ENCODE results near the gene LRSAM1.

Gene LRSAM1

GRCh38 chr9:127536499-127536898 lies 85.2 kb downstream of the LRSAM1 start:
- DNase-seq (ENCODE audit: low read depth), result no peak
- TF ChIP-seq CTCF (IDR thresholded peaks at IDR 0.05; ENCODE audit: control insufficient read depth, insufficient read depth, low read depth, low read length, missing control alignments), result no peak
- H3K4me3 ChIP-seq (ENCODE audit: control insufficient read depth, low read depth, low read length), result no peak overlapping the region

- TF ChIP-seq CTCF (IDR thresholded peaks at IDR 0.05; ENCODE audit: control insufficient read depth, insufficient read depth, low read depth, low read length, missing control alignments), result no peak
- H3K4me3 ChIP-seq (ENCODE audit: control insufficient read depth, low read depth, low read length), result no peak overlapping the region
- DNase-seq (ENCODE audit: low read depth), result no peak
Observed at GRCh38 chr9:127537014-127537413, 85.7 kb downstream of the LRSAM1 start.

GRCh38 chr9:127537792-127538191 lies 86.5 kb downstream of the LRSAM1 start:
- peak; percentile 40 for TF ChIP-seq CTCF (IDR thresholded peaks at IDR 0.05; ENCODE audit: control insufficient read depth, insufficient read depth, low read depth, low read length, missing control alignments)
- H3K4me3 ChIP-seq (ENCODE audit: control insufficient read depth, low read depth, low read length), result no peak overlapping the region
- no peak for DNase-seq (ENCODE audit: low read depth)

- TF ChIP-seq CTCF (IDR thresholded peaks at IDR 0.05; ENCODE audit: control insufficient read depth, insufficient read depth, low read depth, low read length, missing control alignments), result no peak
- DNase-seq (ENCODE audit: low read depth), result no peak
- H3K4me3 ChIP-seq (ENCODE audit: control insufficient read depth, low read depth, low read length), result no peak overlapping the region
Observed at GRCh38 chr9:127538849-127539258, 87.5 kb downstream of the LRSAM1 start.

- peak overlapping the region; percentile 5; the same call in 1 of the 2 replicates for H3K4me3 ChIP-seq (ENCODE audit: control insufficient read depth, low read depth, low read length)
- no peak for DNase-seq (ENCODE audit: low read depth)
- no peak for TF ChIP-seq CTCF (IDR thresholded peaks at IDR 0.05; ENCODE audit: control insufficient read depth, insufficient read depth, low read depth, low read length, missing control alignments)
Observed at GRCh38 chr9:127539259-127539981, 88.1 kb downstream of the LRSAM1 start.

GRCh38 chr9:127539982-127540663 lies 88.8 kb downstream of the LRSAM1 start:
- H3K4me3 ChIP-seq (ENCODE audit: control insufficient read depth, low read depth, low read length), result no peak overlapping the region
- no peak for TF ChIP-seq CTCF (IDR thresholded peaks at IDR 0.05; ENCODE audit: control insufficient read depth, insufficient read depth, low read depth, low read length, missing control alignments)
- no peak for DNase-seq (ENCODE audit: low read depth)
